NCI-H748 treated with DMSO at 0.1 percent for 48 hours (cell line): Measurements from ENCODE around the gene FAM53B.

Experiments
- DNase-seq: peaks from one replicate; lab custom pipeline; 2025; lab: John Stamatoyannopoulos, UW

Gene FAM53B

DNA sequence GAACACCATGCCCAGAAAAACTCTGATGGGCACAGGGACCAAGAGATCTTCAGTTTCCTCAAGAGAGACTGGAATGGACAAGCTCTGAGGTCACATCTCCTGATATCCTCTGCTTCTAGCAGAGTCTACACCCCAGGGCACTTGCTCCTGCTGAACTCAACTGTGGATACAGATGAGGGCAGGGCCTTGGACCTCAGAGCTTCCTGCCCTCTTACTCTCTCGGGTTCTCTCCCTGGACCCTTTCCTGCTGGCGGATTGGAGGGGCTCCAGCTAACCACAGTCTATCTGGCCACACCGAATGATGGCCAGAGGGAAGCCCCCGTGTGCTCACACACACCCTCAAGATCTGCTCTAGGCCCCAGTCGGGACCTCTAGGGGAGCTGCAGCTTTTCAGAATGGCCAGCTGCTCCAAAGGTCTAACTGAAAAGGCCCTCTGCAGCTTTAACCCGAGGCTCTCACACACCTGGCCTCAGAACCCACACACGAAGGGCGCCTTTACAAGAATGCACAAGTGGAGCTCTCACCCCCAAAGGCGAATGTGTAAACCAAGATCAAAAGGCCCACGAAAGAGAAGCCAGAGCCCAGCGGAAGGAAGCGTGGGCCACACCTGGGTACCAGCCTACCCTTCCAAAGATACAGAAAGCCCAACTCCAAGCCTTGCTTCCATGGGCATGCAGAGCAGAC lies 65.5 kb downstream of the FAM53B start:
- DNase-seq, result no peak

DNA sequence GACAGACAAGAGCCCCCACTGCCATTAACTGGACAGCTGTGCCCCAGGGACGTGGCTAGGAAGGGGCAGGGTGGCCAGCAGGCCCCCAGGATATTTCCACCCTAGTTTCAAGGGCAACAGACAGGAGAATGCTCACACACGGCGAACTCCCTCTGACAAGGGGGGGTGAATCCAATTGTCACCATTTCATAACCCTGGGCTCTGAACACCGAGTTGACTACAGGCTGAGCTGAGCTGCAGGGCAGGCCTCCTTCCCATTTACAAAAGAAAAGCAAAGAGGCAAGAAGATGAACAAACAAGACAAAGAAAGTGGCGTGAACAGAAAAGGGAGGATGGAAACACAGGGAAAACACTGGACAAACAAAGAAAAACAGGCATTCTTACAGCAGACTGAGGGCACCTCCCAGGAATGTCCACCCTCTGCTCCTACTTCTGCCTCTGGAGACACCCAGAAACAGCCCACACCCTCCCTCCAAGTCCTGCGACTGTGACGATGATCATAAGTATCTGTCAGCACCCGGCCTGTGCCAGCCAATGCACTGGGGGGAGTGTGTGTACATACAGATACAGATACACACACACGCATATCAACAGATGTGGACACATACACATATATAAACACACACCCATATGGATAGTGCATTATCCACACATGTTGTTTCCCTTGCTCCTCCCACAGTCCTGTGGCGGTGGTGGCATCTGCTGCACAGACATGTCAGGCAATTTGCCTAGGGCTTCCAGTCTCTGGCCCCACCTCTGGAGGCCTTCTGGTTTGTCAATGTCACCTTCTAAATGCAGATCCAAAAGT lies 66.2 kb downstream of the FAM53B start:
- DNase-seq, result no peak

GRCh38 chr10:124677293-124677699 lies 66.9 kb downstream of the FAM53B start:
- no peak for DNase-seq

- DNase-seq, result no peak
Observed at GRCh38 chr10:124676416-124677062, 67.6 kb downstream of the FAM53B start.

DNA sequence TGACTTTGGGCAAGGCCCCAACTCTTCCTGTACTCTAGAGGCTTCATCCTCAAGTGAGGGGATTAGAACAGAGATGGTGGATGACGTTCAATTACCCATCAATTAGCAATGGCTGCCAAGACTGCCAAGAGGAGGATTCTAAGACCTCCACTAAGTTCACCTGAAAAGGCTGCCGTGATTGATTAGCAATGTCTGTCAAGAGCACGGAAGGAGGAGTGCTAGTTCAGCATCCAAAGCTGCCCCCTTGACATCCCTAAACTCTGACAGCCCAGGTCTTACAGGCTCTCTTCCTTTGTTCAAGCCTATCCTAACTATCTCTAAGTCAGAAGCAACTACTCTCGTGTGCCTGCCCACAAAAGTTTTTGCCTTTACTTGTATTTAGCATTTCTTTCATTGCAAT lies 68.4 kb downstream of the FAM53B start:
- no peak for DNase-seq

DNA sequence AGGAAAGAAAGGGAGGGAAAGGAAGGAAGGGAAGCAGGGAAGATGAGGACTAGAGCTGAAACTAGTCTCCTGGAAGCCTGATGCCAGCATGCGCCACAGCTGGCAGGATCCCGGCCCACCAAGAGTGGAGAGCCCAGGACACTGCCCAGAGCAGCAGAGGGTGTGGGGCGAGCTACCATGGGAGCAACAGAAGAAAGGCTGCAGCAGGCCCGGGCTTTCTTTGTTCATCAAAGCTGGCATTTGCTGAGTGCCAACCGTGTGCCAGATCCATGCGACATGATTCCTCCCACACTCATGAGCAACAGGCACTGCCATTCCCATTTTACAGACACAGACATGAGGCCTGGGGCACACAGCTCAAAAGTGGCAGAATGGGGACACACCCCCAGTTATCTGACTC lies 68.9 kb downstream of the FAM53B start:
- no peak for DNase-seq

- DNase-seq, result no peak
Observed at GRCh38 chr10:124674768-124675222, 69.4 kb downstream of the FAM53B start.

DNA sequence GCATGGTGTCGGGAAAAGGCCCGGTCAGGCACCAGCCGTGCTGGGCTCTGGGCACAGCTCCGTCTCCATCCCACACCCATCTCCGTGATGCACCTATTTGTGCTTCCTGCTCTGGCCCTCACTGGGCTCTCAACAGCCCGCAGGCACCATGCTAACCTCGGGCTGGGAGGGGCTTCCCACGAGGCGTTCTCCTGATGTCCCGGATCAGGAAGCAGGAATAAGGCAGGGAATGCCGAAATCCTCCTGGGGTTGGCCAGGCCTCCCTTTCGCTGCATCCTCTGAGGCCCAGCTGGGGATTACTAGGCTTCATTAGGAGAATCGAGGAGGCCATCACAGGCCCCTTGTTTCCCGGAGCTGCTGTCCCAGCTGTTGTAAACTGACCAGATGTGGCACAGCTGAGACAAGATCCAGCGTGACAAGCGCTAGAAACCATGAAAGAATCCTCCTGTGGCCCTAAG lies 72.0 kb downstream of the FAM53B start:
- no peak for DNase-seq

DNA sequence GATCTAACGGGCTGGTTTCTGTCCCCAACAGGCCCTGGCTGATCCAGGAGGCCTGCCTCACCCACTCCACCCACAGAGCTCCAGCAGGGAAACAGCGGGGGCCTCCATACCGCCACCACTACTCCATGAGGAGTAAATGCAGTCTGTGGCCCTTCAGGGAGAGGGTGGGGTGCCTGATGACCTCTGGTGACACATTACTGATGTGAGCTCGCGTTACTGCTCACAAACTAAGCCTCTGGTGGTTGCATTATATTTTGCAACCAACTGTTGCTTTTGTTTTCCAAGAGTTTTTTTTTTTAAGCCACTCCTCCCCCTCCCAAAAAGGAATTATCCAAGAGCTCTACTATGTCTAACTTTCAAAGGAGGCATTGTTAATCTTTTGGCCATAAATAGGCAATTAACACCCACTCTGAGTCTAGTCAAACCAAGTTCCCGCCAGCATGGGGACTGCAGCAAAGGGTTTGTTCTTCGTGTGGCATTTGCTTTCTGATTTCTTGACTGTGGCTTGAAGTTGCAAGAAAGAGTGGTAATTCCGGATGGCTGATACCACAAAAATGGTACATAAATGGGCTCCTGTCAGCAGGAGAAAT lies 72.6 kb downstream of the FAM53B start:
- DNase-seq, result no peak

- no peak for DNase-seq
Observed at GRCh38 chr10:124670849-124671248, 73.3 kb downstream of the FAM53B start.

GRCh38 chr10:124669824-124670654 lies 74.1 kb downstream of the FAM53B start:
- no peak for DNase-seq

- no peak for DNase-seq
Observed at GRCh38 chr10:124669141-124669823, 74.9 kb downstream of the FAM53B start.

GRCh38 chr10:124668517-124669051 lies 75.6 kb downstream of the FAM53B start:
- DNase-seq, result no peak

GRCh38 chr10:124667425-124668345 lies 76.5 kb downstream of the FAM53B start:
- no peak for DNase-seq

GRCh38 chr10:124666494-124666893 lies 77.7 kb downstream of the FAM53B start:
- no peak for DNase-seq

DNA sequence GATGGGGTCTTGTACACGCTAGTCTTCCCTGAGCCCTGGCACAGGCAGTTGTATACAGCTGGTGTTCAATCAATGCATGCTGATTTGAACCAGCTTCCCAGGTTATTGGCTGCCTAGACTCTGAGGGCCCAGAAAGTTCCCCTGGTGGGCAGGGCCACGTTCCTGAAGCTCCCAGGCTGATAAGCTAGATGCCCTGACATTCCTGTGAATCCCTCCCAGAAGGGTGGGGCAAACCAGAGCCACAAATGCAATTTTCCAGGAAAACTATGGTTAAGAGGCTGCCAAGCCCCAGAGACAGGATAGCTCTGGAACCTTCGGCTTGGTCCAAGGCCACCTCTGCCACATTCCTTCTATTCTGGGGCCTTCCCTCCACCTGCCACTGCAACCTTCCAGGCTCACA lies 78.2 kb downstream of the FAM53B start:
- DNase-seq, result no peak

DNA sequence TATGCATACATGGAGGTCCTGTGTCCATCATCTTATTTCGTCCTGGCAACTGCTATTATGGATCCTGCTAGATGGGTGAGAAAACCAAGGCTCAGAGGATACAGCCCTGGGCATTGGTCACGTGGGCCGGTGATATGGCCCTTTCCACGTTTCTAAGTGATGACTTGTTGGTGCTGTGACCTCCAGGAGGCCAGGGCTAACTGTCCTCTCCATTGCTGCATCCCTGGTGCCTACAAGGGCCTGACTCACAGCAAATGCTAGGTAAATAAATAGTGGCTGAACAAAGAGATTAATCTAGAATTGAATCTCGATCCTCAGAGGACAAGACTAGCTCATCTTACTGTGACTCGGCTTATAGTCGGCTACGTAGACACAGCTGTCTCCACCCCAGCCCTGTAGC lies 78.6 kb downstream of the FAM53B start:
- DNase-seq, result no peak

DNA sequence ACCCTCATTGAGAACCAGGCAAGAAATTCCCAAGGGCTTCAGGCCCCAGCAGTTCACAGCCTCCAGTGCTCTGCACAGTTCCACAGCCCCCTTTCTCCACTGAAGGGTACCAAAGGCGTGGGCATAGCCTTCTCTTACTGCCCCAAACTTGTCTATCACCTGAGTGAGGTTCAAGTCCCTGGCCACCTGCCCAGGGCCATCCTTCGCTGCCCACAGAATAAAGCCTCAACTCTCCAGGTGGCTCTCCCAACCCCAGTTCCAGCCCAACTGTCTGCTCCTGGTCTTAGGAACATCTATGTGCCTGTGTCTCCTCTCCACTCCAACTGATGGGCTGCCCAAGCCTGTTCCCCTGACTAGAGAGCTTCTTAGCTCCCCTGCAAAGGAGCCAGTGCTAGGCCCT lies 79.1 kb downstream of the FAM53B start:
- DNase-seq, result no peak

GRCh38 chr10:124663766-124664360 lies 80.3 kb downstream of the FAM53B start:
- no peak for DNase-seq
